Measurements from ENCODE around the gene R3HDM2.
A peak's percentile ranks its signal among the peaks of the same experiment; 100 is the strongest.

The R3HDM2 gene

GRCh38 chr12:57207731-57208630 lies 222.9 kb downstream of the R3HDM2 start:
- CTCF ChIA-PET = interaction anchor here (0.6 to 1.6 kb wide), 4 partner anchors 9 to 255 kb away, joined by 3 to 5 read pairs (median 4); partner anchors contain the start of gene NXPH4
- DNase-seq (ENCODE audit: low spot score) = no peak
- TF ChIP-seq, protein P1, sequence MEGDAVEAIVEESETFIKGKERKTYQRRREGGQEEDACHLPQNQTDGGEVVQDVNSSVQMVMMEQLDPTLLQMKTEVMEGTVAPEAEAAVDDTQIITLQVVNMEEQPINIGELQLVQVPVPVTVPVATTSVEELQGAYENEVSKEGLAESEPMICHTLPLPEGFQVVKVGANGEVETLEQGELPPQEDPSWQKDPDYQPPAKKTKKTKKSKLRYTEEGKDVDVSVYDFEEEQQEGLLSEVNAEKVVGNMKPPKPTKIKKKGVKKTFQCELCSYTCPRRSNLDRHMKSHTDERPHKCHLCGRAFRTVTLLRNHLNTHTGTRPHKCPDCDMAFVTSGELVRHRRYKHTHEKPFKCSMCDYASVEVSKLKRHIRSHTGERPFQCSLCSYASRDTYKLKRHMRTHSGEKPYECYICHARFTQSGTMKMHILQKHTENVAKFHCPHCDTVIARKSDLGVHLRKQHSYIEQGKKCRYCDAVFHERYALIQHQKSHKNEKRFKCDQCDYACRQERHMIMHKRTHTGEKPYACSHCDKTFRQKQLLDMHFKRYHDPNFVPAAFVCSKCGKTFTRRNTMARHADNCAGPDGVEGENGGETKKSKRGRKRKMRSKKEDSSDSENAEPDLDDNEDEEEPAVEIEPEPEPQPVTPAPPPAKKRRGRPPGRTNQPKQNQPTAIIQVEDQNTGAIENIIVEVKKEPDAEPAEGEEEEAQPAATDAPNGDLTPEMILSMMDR (conservative IDR thresholded peaks at IDR 0.05; ENCODE audit: low read depth) = no peak
- H3K27ac ChIP-seq = peak overlapping the region; percentile 49
- POLR2A ChIA-PET (ENCODE audit: low non-redundant PET) = interaction anchor here (0.5 kb wide), 1 partner anchor 60 kb away, joined by 3 read pairs; no protein-coding TSS in a partner anchor

DNA sequence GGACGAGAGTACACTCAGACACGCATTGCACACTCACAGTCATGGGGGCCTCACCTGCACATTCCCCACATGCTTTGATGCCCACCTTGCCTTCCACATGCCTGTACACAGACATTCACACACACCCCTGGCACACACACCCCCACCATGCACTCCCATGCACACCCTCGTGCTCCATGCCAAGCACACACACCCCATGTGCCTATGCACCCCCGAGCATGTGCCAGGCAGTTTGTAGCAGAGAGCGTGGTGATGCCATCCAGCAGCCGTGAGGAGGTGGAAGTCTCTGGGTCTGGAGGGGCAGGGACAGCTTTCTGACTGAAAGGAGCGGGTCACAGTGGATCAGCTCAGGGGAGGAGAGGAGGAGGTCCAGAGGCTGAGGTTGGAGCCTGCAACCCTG lies 224.9 kb downstream of the R3HDM2 start:
- ChIA-PET CTCF (interaction anchor here (0.5 to 0.6 kb wide), 2 partner anchors 32 to 66 kb away, joined by 3 to 5 read pairs; no protein-coding TSS in a partner anchor), POLR2A (ENCODE audit: low non-redundant PET) (no interaction called here)
- peak overlapping the region; percentile 34 for H3K27ac ChIP-seq
- TF ChIP-seq, protein P1 (conservative IDR thresholded peaks at IDR 0.05; ENCODE audit: low read depth) = no peak
- no peak for DNase-seq (ENCODE audit: low spot score)

- no peak for DNase-seq (ENCODE audit: low spot score)
- peak overlapping the region; percentile 34 for H3K27ac ChIP-seq
- CTCF ChIA-PET = no interaction called here
- TF ChIP-seq, protein P1 (conservative IDR thresholded peaks at IDR 0.05; ENCODE audit: low read depth) = no peak
- POLR2A ChIA-PET (ENCODE audit: low non-redundant PET) = no interaction called here
Measured at GRCh38 chr12:57205186-57205585, 225.7 kb downstream of the R3HDM2 start.

DNA sequence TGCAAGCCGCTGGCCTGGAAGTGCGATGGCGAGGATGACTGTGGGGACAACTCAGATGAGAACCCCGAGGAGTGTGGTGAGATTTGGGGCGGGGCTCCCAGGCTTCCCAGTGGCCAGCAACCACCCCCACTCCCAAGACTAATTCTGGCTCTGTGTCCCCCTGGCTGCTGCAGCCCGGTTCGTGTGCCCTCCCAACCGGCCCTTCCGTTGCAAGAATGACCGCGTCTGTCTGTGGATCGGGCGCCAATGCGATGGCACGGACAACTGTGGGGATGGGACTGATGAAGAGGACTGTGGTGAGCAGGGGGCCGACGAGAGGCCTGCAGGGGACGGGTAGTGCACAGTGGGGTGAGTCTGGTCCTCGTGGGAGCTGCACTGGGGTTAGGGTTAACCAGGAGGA lies 226.4 kb downstream of the R3HDM2 start:
- TF ChIP-seq, protein P1 (conservative IDR thresholded peaks at IDR 0.05; ENCODE audit: low read depth) = no peak
- POLR2A ChIA-PET (ENCODE audit: low non-redundant PET) = no interaction called here

GRCh38 chr12:57203791-57204190 lies 227.1 kb downstream of the R3HDM2 start:
- H3K27ac ChIP-seq = peak overlapping the region; percentile 19; the same call in 1 of the 2 replicates
- TF ChIP-seq, protein P1 (conservative IDR thresholded peaks at IDR 0.05; ENCODE audit: low read depth) = no peak
- DNase-seq (ENCODE audit: low spot score) = no peak
- ChIA-PET CTCF (no interaction called here), POLR2A (ENCODE audit: low non-redundant PET) (no interaction called here)

More for the DNA sequence above, 226.4 kb downstream of the R3HDM2 start:
- DNase-seq (ENCODE audit: low spot score) = no peak
- CTCF ChIA-PET = no interaction called here
- H3K27ac ChIP-seq = peak overlapping the region; percentile 34; the same call in 1 of the 2 replicates
